SK-N-SH treated with all-trans-retinoic acid at 6 μM for 48 hours (cell line): ENCODE measurements around the gene SLC26A3.

Source experiments
- ATAC-seq: fragments of 200-7000 bp; cut with Tn5 transposase; 3 replicates; pipeline ENCODE4 v1.9.1; 2020; ENCODE audit warnings: mild to moderate bottlenecking, moderate library complexity
- ARNTL ChIP-seq: fragments of 450-650 bp; formaldehyde crosslinking; IDR thresholded peaks from 2 replicates; pipeline ENCODE4 v1.5.0; 2020; ENCODE audit warnings: low read depth, mild to moderate bottlenecking, moderate library complexity, borderline replicate concordance
- BACH2 ChIP-seq: fragments of 250-450 bp; sonication (Bioruptor Pico); IDR thresholded peaks from 2 replicates; pipeline ENCODE4 v1.9.0; 2021; ENCODE audit warnings: mild to moderate bottlenecking, borderline replicate concordance
- CSDC2 ChIP-seq: fragments of 250-450 bp; sonication (Bioruptor Pico); IDR thresholded peaks from 2 replicates; pipeline ENCODE4 v1.5.0; 2020; ENCODE audit warnings: mild to moderate bottlenecking, moderate library complexity
- CSRNP3 ChIP-seq: fragments of 250-450 bp; sonication (Bioruptor Pico); IDR thresholded peaks from 2 replicates; pipeline ENCODE4 v1.5.1; 2021; ENCODE audit warnings: mild to moderate bottlenecking, moderate library complexity
- ESRRG ChIP-seq: fragments of 250-450 bp; sonication (Bioruptor Pico); IDR thresholded peaks from 2 replicates; pipeline ENCODE4 v1.6.1; 2021; ENCODE audit warnings: mild to moderate bottlenecking
- GLIS3 ChIP-seq: fragments of 250-450 bp; sonication (Bioruptor Pico); IDR thresholded peaks from 2 replicates; pipeline ENCODE4 v1.5.0; 2020; ENCODE audit warnings: mild to moderate bottlenecking, moderate library complexity
- ISL1 ChIP-seq: fragments of 250-450 bp; sonication (Bioruptor Pico); IDR thresholded peaks from 2 replicates; pipeline ENCODE4 v2.1.2; 2022; ENCODE audit warnings: mild to moderate bottlenecking, moderate library complexity
- POU6F1 ChIP-seq: fragments of 250-450 bp; sonication (Bioruptor Pico); IDR thresholded peaks from 2 replicates; pipeline ENCODE4 v1.8.0; 2021; ENCODE audit warnings: low read depth, mild to moderate bottlenecking, moderate library complexity, borderline replicate concordance
- PPARA ChIP-seq: fragments of 250-450 bp; sonication (Bioruptor Pico); IDR thresholded peaks from 2 replicates; pipeline ENCODE4 v1.5.0; 2020; ENCODE audit warnings: mild to moderate bottlenecking, borderline replicate concordance
- SNAI2 ChIP-seq: fragments of 250-450 bp; sonication (Bioruptor Pico); IDR thresholded peaks from 2 replicates; pipeline ENCODE4 v1.5.0; 2020; ENCODE audit warnings: mild to moderate bottlenecking, moderate library complexity
- TCF4 ChIP-seq: fragments of 250-450 bp; sonication (Bioruptor Pico); IDR thresholded peaks from 2 replicates; pipeline ENCODE4 v1.8.0; 2021; ENCODE audit warnings: mild to moderate bottlenecking, moderate library complexity, borderline replicate concordance
- TOX ChIP-seq: fragments of 250-450 bp; sonication (Bioruptor Pico); IDR thresholded peaks from 2 replicates; pipeline ENCODE4 v1.8.0; 2021; ENCODE audit warnings: mild to moderate bottlenecking, moderate library complexity, borderline replicate concordance
- TSHZ2 ChIP-seq: fragments of 250-450 bp; sonication (Bioruptor Pico); IDR thresholded peaks from 2 replicates; pipeline ENCODE4 v1.5.0; 2020; ENCODE audit warnings: mild to moderate bottlenecking, moderate library complexity
- ZC3H10 ChIP-seq: fragments of 250-450 bp; sonication (Bioruptor Pico); IDR thresholded peaks from 2 replicates; pipeline ENCODE4 v1.5.1; 2021; ENCODE audit warnings: mild to moderate bottlenecking, moderate library complexity
- ZFP3 ChIP-seq: fragments of 250-450 bp; sonication (Bioruptor Pico); IDR thresholded peaks from 2 replicates; pipeline ENCODE4 v1.5.0; 2020; ENCODE audit warnings: mild to moderate bottlenecking, moderate library complexity
- ZFP30 ChIP-seq: fragments of 450-650 bp; formaldehyde crosslinking; IDR thresholded peaks from 2 replicates; pipeline ENCODE4 v1.5.0; 2022; ENCODE audit warnings: mild to moderate bottlenecking, moderate library complexity
- ZNF565 ChIP-seq: fragments of 450-650 bp; formaldehyde crosslinking; conservative IDR thresholded peaks from 2 replicates; pipeline ENCODE4 v1.5.0; 2020; ENCODE audit warnings: low read depth, mild to moderate bottlenecking, moderate library complexity
- ZNF70 ChIP-seq: fragments of 450-650 bp; formaldehyde crosslinking; IDR thresholded peaks from 2 replicates; pipeline ENCODE4 v1.5.0; 2020; ENCODE audit warnings: mild to moderate bottlenecking, moderate library complexity
- TF ChIP-seq, protein P1 (sequence below): fragments of 250-450 bp; sonication (Bioruptor Pico); IDR thresholded peaks from 2 replicates; pipeline ENCODE4 v1.5.1; 2020; ENCODE audit warnings: low read depth, mild to moderate bottlenecking, moderate library complexity
- TF ChIP-seq, protein P2 (sequence below): fragments of 250-450 bp; sonication (Bioruptor Pico); IDR thresholded peaks from 2 replicates; pipeline ENCODE4 v1.8.0; 2020; ENCODE audit warnings: mild to moderate bottlenecking, moderate library complexity, borderline replicate concordance

SLC26A3 gene

DNA sequence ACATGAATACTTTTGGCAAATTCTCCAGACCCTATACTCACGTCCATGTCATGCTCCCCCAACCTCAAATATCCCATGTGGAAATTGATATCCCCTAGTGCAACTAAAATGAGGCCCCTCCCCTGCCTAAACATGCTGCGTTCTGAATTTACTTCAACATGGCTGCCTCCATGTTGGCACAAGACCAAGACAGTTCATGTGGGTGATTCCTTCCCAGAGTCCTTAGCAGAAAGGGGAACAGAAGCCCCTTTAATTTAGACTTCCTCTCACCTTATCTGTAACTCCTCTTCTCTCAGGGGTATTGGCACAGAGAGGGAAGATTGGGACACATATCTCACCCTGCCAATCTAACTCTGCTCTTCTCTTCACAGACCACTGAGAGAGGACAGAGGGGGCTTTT lies 24.5 kb upstream of the SLC26A3 start:
- ATAC-seq: no peak
- TF ChIP-seq ZNF565 (CRISPR knock-in tag): no peak
- TF ChIP-seq CSDC2 (CRISPR knock-in tag): no peak
- no peak for TF ChIP-seq ZC3H10 (CRISPR knock-in tag)
- TF ChIP-seq GLIS3 (CRISPR knock-in tag): no peak

DNA sequence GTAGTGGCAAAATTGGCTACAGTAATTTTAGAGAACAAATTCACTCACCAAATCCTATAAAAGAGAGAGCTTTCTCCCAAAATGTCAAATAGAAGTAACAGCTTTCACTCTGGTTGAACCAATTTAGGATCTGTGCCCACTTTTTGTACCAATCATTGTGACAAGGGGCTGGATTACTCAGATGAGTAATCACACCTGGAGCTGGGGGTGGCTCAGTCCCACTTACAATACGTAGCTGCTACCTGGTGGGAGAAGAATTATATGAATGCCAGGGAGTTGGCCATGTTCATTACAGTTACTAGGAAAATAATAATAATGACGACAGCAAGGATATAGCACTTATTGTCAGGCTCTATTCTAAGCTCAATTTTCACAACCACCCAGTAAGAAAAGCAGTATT lies 23.4 kb upstream of the SLC26A3 start:
- TF ChIP-seq CSRNP3 (CRISPR knock-in tag) (no peak), GLIS3 (CRISPR knock-in tag) (no peak), PPARA (CRISPR knock-in tag) (no peak), ZFP30 (CRISPR knock-in tag) (no peak), POU6F1 (CRISPR knock-in tag) (no peak), ZNF565 (CRISPR knock-in tag) (no peak)
- no peak for ATAC-seq

- no peak for ATAC-seq
- TF ChIP-seq ISL1 (no peak), ZNF70 (CRISPR knock-in tag) (no peak), CSDC2 (CRISPR knock-in tag) (no peak), ZFP3 (CRISPR knock-in tag) (no peak), ZC3H10 (CRISPR knock-in tag) (no peak), BACH2 (CRISPR knock-in tag) (no peak), GLIS3 (CRISPR knock-in tag) (no peak), TSHZ2 (no peak), SNAI2 (CRISPR knock-in tag) (no peak), TCF4 (no peak), ZFP30 (CRISPR knock-in tag) (no peak), ESRRG (no peak)
- TF ChIP-seq, protein P1, sequence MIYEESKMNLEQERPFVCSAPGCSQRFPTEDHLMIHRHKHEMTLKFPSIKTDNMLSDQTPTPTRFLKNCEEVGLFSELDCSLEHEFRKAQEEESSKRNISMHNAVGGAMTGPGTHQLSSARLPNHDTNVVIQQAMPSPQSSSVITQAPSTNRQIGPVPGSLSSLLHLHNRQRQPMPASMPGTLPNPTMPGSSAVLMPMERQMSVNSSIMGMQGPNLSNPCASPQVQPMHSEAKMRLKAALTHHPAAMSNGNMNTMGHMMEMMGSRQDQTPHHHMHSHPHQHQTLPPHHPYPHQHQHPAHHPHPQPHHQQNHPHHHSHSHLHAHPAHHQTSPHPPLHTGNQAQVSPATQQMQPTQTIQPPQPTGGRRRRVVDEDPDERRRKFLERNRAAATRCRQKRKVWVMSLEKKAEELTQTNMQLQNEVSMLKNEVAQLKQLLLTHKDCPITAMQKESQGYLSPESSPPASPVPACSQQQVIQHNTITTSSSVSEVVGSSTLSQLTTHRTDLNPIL (CRISPR knock-in tag): no peak
- TF ChIP-seq, protein P2, sequence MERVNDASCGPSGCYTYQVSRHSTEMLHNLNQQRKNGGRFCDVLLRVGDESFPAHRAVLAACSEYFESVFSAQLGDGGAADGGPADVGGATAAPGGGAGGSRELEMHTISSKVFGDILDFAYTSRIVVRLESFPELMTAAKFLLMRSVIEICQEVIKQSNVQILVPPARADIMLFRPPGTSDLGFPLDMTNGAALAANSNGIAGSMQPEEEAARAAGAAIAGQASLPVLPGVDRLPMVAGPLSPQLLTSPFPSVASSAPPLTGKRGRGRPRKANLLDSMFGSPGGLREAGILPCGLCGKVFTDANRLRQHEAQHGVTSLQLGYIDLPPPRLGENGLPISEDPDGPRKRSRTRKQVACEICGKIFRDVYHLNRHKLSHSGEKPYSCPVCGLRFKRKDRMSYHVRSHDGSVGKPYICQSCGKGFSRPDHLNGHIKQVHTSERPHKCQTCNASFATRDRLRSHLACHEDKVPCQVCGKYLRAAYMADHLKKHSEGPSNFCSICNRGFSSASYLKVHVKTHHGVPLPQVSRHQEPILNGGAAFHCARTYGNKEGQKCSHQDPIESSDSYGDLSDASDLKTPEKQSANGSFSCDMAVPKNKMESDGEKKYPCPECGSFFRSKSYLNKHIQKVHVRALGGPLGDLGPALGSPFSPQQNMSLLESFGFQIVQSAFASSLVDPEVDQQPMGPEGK (CRISPR knock-in tag): no peak
Measured at GRCh38 chr7:107824858-107825257, 21.8 kb upstream of the SLC26A3 start.

- no peak for ATAC-seq
- TF ChIP-seq POU6F1 (CRISPR knock-in tag) (no peak), ZNF70 (CRISPR knock-in tag) (no peak), ARNTL (CRISPR knock-in tag) (no peak), ZFP30 (CRISPR knock-in tag) (no peak), TOX (CRISPR knock-in tag) (no peak), ZFP3 (CRISPR knock-in tag) (no peak), CSDC2 (CRISPR knock-in tag) (no peak), PPARA (CRISPR knock-in tag) (no peak), TSHZ2 (no peak)
- TF ChIP-seq, protein P2 (CRISPR knock-in tag): no peak
Measured at GRCh38 chr7:107818622-107819021, 15.6 kb upstream of the SLC26A3 start.
